Measurements from ENCODE around the gene ITGB1. TPM values are rescaled to one million over a fixed set of nuclear protein-coding genes. Genes with fewer than 3 reads are reported as not detected.

Gene ITGB1
- total and polyA plus RNA-seq, 12 donors, result 169 to 828 (median 595) TPM

- H3K4me3 ChIP-seq, result no peak overlapping the region
- peaks cover 23 to 96% (median 83%) of the 10 kb centered on the region in 9 donors for H3K4me1 ChIP-seq
- ATAC-seq, result no peak
Measured at GRCh38 chr10:32946108-32946507, 11.9 kb downstream of the ITGB1 start.

GRCh38 chr10:32943854-32944661, 14.0 kb downstream of the ITGB1 start:
- peak overlapping the region in 8 of 10 donors; percentile 3 to 86 (median 41) for H3K27ac ChIP-seq
- H3K4me1 ChIP-seq, result peaks cover 24 to 96% (median 83%) of the 10 kb centered on the region in 9 donors
- peak; percentile 24 to 71 (median 40) for ATAC-seq

More at GRCh38 chr10:32946108-32946507, 11.9 kb downstream of the ITGB1 start:
- H3K27me3 ChIP-seq, result no peaks in the 10 kb centered on the region
- H3K27ac ChIP-seq, result peak overlapping the region in 1 of 10 donors; percentile 24
- no peaks in the 10 kb centered on the region for H3K36me3 ChIP-seq
- 78 to 83% methylated on average over 2 of the region's 2 CpGs for WGBS, 2 donors
- intact Hi-C loops (cut with DNase I), result no loop called here
- no peaks in the 10 kb centered on the region for H3K9me3 ChIP-seq
- no peak for DNase-seq
- no peak for TF ChIP-seq CTCF (IDR thresholded peaks at IDR 0.05)

GRCh38 chr10:32943395-32943794, 14.6 kb downstream of the ITGB1 start:
- Histone ChIP-seq H3K36me3 (no peaks in the 10 kb centered on the region), H3K27me3 (no peaks in the 10 kb centered on the region), H3K4me1 (peaks cover 28 to 96% (median 83%) of the 10 kb centered on the region in 9 donors), H3K9me3 (no peaks in the 10 kb centered on the region), H3K4me3 (no peak overlapping the region), H3K27ac (peak overlapping the region in 7 of 10 donors; percentile 12 to 86 (median 42))
- TF ChIP-seq CTCF (IDR thresholded peaks at IDR 0.05), result no peak
- no peak for DNase-seq
- ATAC-seq, result no peak
- 56 to 59% methylated on average over 2 of the region's 2 CpGs for whole genome bisulfite sequencing, 2 donors
- intact Hi-C loops (cut with DNase I), result loop anchor here in 1 of 10 donors (5.0 kb wide), 1 partner anchor 46 kb away; no protein-coding TSS in a partner anchor

More at GRCh38 chr10:32943854-32944661, 14.0 kb downstream of the ITGB1 start:
- intact Hi-C loops (cut with DNase I), result loop anchor here in 1 of 10 donors (5.0 kb wide), 1 partner anchor 47 kb away; no protein-coding TSS in a partner anchor
- Histone ChIP-seq H3K36me3 (no peaks in the 10 kb centered on the region), H3K9me3 (no peaks in the 10 kb centered on the region), H3K4me3 (no peak overlapping the region), H3K27me3 (no peaks in the 10 kb centered on the region)
- 76 to 78% methylated on average over 24 of the region's 24 CpGs for WGBS, 2 donors
- no peak for TF ChIP-seq CTCF (IDR thresholded peaks at IDR 0.05)
- peak in 1 of 2 donors; percentile 21 for DNase-seq

GRCh38 chr10:32942081-32942480, 15.9 kb downstream of the ITGB1 start:
- Histone ChIP-seq H3K27me3 (no peaks in the 10 kb centered on the region), H3K4me1 (peaks cover 30 to 99% (median 87%) of the 10 kb centered on the region in 9 donors), H3K27ac (peak overlapping the region in 7 of 10 donors; percentile 33 to 86 (median 74)), H3K9me3 (no peaks in the 10 kb centered on the region), H3K4me3 (no peak overlapping the region), H3K36me3 (no peaks in the 10 kb centered on the region)
- no peak for DNase-seq
- no peak for ATAC-seq
- intact Hi-C loops (cut with DNase I), result loop anchor here in 1 of 10 donors (5.0 kb wide), 1 partner anchor 45 kb away; no protein-coding TSS in a partner anchor
- WGBS, 2 donors, result 98 to 100% methylated on average over 1 of the region's 1 CpG
- TF ChIP-seq CTCF (IDR thresholded peaks at IDR 0.05), result no peak
